Activated T-helper 2 cell treated with anti-CD3 and anti-CD28 coated beads, Interferon-gamma antibody, Interleukin-2, Interleukin-4, amounts not matched to agents 10 μg/mL and 5 μg/mL and 100 μg/mL, durations not matched to agents 14 hours and 24 hours and 36 hours (primary cell): ENCODE results near the gene LRFN5. TPM values are rescaled to one million over a fixed set of nuclear protein-coding genes. Genes with fewer than 3 reads are reported as not detected.
"Not testable (repeated sequence)": the region's sequence is repeated elsewhere in the genome, so short reads cannot be mapped to it uniquely, and the experiment has no call there.

ENCODE experiments used
- DNase-seq: peaks from one replicate; pipeline ENCODE4 v3.0.0; 2021; ENCODE audit warnings: low spot score
- H3K27ac Mint-ChIP-seq: one replicate; pipeline ENCODE4 v1.8.0; 2021; ENCODE audit warnings: mixed read lengths
- H3K27me3 Mint-ChIP-seq: one replicate; pipeline ENCODE4 v1.8.0; 2021; ENCODE audit warnings: low read depth, mixed read lengths
- H3K36me3 Mint-ChIP-seq: one replicate; pipeline ENCODE4 v1.8.0; 2021; ENCODE audit warnings: low read depth, mixed read lengths
- H3K4me1 Mint-ChIP-seq: one replicate; pipeline ENCODE4 v1.8.0; 2021; ENCODE audit warnings: low read depth, mixed read lengths
- H3K4me3 Mint-ChIP-seq: one replicate; pipeline ENCODE4 v1.8.0; 2021; ENCODE audit warnings: low read depth, mild to moderate bottlenecking, moderate library complexity, mixed read lengths
- H3K9me3 Mint-ChIP-seq: one replicate; pipeline ENCODE4 v1.8.0; 2021; ENCODE audit warnings: mixed read lengths
- intact Hi-C: fragments of 100-400 bp; cut with micrococcal nuclease; formaldehyde crosslinking; loops from one replicate; pipeline ENCODE4 v1.15.1; 2023
- total RNA-seq: library from RNA; stranded (reverse); gene quantifications from 2 replicates; pipeline ENCODE4 v1.2.3, GENCODE V29; 2022

Gene LRFN5
- total RNA-seq, 1 donor from 2014 or later: not detected

DNA sequence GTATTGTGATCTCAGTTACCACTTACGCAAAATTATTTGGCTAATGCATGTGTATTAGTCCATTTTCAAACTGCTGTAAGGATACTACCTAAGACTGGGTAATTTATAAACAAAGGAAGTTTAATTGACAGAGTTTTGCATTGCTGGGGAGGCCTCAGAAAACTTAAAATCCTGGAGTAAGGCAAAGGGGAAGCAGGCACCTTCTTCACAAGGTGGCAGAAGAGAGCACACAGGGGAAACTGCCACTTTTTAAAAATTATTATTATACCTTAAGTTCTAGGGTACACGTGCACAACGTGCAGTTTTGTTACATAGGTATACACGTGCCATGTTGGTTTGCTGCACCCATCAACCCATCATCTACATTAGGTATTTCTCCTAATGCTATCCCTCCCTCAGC lies 143.9 kb downstream of the LRFN5 start:
- not testable (repeated sequence) for H3K27me3 Mint-ChIP-seq, H3K36me3 Mint-ChIP-seq

DNA sequence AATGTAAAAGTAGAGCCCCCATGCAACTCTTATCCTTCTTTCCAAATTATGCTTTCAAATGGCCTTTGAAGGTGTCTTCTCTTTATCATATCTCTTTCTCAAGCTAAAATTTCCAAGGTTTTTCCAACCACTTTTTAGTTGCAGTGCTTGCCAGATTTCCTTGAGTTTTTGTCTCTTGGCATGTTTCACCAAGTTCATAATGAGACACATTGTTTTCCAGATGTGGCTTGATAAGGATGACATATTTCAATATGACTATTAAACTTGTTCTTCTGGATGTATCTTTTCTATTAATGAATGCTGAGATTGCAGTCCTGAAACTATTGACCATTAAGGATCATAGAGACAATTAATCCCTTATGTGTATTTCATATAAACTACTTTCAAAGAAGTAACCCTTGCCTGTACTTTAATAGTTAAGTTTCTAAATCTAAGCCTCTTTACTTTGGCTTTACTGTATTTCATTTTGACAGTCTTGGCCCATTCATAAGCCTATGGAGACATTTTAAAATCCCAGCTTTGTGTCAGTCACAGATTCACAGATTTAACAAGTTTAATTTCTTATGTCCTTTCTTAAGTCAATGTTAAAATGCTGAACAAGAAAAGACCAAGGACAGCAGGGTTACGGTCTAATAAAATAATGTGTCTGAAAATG lies 151.5 kb downstream of the LRFN5 start:
- intact Hi-C loops: no loop called here
- no peak overlapping the region for H3K4me3 Mint-ChIP-seq

More for the DNA sequence above, 143.9 kb downstream of the LRFN5 start:
- H3K4me1 Mint-ChIP-seq, DNase-seq, H3K9me3 Mint-ChIP-seq, H3K4me3 Mint-ChIP-seq, intact Hi-C loops, H3K27ac Mint-ChIP-seq: not testable (repeated sequence)

GRCh38 chr14:41761204-41761603 lies 154.5 kb downstream of the LRFN5 start:
- no peaks in the 10 kb centered on the region for H3K4me1 Mint-ChIP-seq
- H3K4me3 Mint-ChIP-seq: no peak overlapping the region
- H3K36me3 Mint-ChIP-seq: no peaks in the 10 kb centered on the region
- no peak for DNase-seq
- intact Hi-C loops: no loop called here
- peaks cover 9% of the 10 kb centered on the region for H3K9me3 Mint-ChIP-seq
- H3K27me3 Mint-ChIP-seq: no peaks in the 10 kb centered on the region
- H3K27ac Mint-ChIP-seq: no peak overlapping the region

More for the DNA sequence above, 151.5 kb downstream of the LRFN5 start:
- no peak for DNase-seq
- H3K36me3 Mint-ChIP-seq: no peaks in the 10 kb centered on the region
- H3K27me3 Mint-ChIP-seq: no peaks in the 10 kb centered on the region
- H3K9me3 Mint-ChIP-seq: peaks cover 16% of the 10 kb centered on the region
- H3K27ac Mint-ChIP-seq: no peak overlapping the region
- no peaks in the 10 kb centered on the region for H3K4me1 Mint-ChIP-seq

GRCh38 chr14:41766772-41767171 lies 160.1 kb downstream of the LRFN5 start:
- Mint-ChIP-seq H3K9me3 (no peaks in the 10 kb centered on the region), H3K27me3 (no peaks in the 10 kb centered on the region), H3K36me3 (no peaks in the 10 kb centered on the region), H3K4me3 (no peak overlapping the region), H3K27ac (no peak overlapping the region), H3K4me1 (no peaks in the 10 kb centered on the region)
- intact Hi-C loops: no loop called here
- no peak for DNase-seq

DNA sequence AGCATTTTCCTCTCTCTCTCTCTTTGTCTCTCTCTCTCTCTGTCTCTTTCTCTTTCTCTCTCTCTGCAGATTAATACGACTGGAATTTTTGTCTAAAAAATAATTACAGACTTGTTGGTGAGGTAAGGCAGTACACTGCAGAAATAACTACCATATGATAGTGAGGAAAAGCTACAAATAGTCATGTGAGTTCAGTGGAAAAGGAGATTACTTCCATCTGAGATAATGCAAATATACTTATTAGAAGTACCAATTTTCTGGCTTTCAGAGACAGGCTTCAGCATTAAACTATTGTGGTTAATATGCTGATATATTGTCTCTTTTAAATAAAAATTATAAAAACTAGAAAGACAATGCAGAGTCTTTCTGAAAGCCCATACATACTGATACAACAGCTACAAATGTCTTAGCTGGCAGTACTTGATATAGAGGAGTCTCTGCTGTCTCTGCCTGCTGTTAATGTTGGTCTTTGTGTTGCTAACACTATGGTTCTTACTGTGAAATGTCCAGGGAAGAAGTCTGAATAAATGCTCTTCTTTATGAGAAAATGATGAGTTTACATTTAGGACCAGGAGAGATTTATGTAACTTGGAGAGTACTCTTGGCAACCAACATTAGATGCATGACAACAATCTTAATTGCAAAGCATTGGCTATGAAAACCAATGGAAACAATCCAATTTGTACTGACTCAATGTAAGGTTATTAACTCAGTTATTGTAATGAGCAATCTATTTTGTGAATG lies 167.0 kb downstream of the LRFN5 start:
- peaks cover 3% of the 10 kb centered on the region for H3K9me3 Mint-ChIP-seq
- intact Hi-C loops: no loop called here
- no peaks in the 10 kb centered on the region for H3K27me3 Mint-ChIP-seq
- H3K4me3 Mint-ChIP-seq: no peak overlapping the region
- DNase-seq: no peak
- H3K4me1 Mint-ChIP-seq: no peaks in the 10 kb centered on the region
- H3K27ac Mint-ChIP-seq: no peak overlapping the region
- H3K36me3 Mint-ChIP-seq: no peaks in the 10 kb centered on the region

DNA sequence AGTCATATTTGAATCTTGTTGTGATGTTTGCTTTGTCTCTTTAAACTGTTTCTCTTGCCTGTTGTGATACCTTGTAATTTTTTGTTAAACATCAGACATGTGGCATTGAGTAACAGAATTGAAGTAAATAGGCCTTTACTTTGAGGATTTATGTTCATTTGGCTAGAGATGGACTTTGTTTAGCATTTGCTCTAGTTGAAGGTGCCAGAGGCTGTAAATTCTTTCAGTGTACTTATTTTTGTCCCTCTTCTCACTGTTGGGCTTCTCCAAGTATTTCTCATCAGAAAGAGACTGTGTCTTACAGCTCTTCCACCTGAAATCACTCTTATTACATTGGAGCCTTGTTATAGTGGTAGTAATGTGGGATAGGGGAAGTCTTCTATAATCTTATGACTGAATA lies 175.8 kb downstream of the LRFN5 start:
- Mint-ChIP-seq H3K4me3 (no peak overlapping the region), H3K36me3 (no peaks in the 10 kb centered on the region), H3K27me3 (no peaks in the 10 kb centered on the region), H3K9me3 (no peaks in the 10 kb centered on the region), H3K27ac (no peak overlapping the region), H3K4me1 (no peaks in the 10 kb centered on the region)
- no peak for DNase-seq
- intact Hi-C loops: no loop called here

DNA sequence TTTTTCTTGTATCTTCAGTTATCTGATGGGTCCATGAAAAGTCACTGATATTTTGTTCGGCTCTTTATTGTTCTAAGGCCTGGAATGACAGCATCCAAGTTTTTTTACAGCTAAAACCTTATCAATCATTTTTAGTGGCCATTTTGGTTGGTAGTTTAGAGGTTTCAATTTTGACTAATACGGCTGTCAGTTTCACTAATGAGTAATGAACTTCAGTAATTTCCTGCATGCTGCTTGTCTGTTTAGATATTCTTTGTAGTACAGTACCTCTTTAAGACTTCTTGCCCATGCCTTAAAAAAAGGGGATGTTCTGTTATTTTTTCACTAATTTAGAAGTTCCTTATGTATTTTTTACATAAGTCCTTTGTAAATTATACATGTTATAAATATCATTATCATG lies 176.7 kb downstream of the LRFN5 start:
- Mint-ChIP-seq H3K27me3 (no peaks in the 10 kb centered on the region), H3K27ac (no peak overlapping the region), H3K4me3 (no peak overlapping the region), H3K4me1 (no peaks in the 10 kb centered on the region), H3K9me3 (no peaks in the 10 kb centered on the region), H3K36me3 (no peaks in the 10 kb centered on the region)
- intact Hi-C loops: no loop called here
- no peak for DNase-seq

GRCh38 chr14:41785696-41786095 lies 179.0 kb downstream of the LRFN5 start:
- DNase-seq: no peak
- Mint-ChIP-seq H3K9me3 (no peaks in the 10 kb centered on the region), H3K4me1 (no peaks in the 10 kb centered on the region), H3K4me3 (no peak overlapping the region), H3K27me3 (no peaks in the 10 kb centered on the region), H3K36me3 (no peaks in the 10 kb centered on the region), H3K27ac (no peak overlapping the region)
- intact Hi-C loops: no loop called here

- Mint-ChIP-seq H3K36me3 (no peaks in the 10 kb centered on the region), H3K9me3 (no peaks in the 10 kb centered on the region), H3K4me3 (no peak overlapping the region), H3K27me3 (no peaks in the 10 kb centered on the region), H3K27ac (no peak overlapping the region), H3K4me1 (no peaks in the 10 kb centered on the region)
- intact Hi-C loops: no loop called here
- no peak for DNase-seq
Measured at GRCh38 chr14:41799817-41800216, 193.1 kb downstream of the LRFN5 start.

GRCh38 chr14:41805633-41806032 lies 199.0 kb downstream of the LRFN5 start:
- Mint-ChIP-seq H3K4me1 (no peaks in the 10 kb centered on the region), H3K27ac (no peak overlapping the region), H3K36me3 (no peaks in the 10 kb centered on the region), H3K9me3 (peaks cover 4% of the 10 kb centered on the region), H3K4me3 (no peak overlapping the region), H3K27me3 (no peaks in the 10 kb centered on the region)
- no peak for DNase-seq
- intact Hi-C loops: no loop called here

GRCh38 chr14:41806366-41806975 lies 199.8 kb downstream of the LRFN5 start:
- no peak overlapping the region for H3K4me3 Mint-ChIP-seq
- no peak for DNase-seq
- H3K9me3 Mint-ChIP-seq: peaks cover 4% of the 10 kb centered on the region
- H3K27me3 Mint-ChIP-seq: no peaks in the 10 kb centered on the region
- H3K27ac Mint-ChIP-seq: no peak overlapping the region
- no peaks in the 10 kb centered on the region for H3K4me1 Mint-ChIP-seq
- intact Hi-C loops: no loop called here
- no peaks in the 10 kb centered on the region for H3K36me3 Mint-ChIP-seq

GRCh38 chr14:41810362-41810761 lies 203.7 kb downstream of the LRFN5 start:
- DNase-seq: no peak
- H3K9me3 Mint-ChIP-seq: peaks cover 10% of the 10 kb centered on the region
- no peak overlapping the region for H3K27ac Mint-ChIP-seq
- H3K4me1 Mint-ChIP-seq: no peaks in the 10 kb centered on the region
- H3K36me3 Mint-ChIP-seq: no peaks in the 10 kb centered on the region
- intact Hi-C loops: no loop called here
- no peak overlapping the region for H3K4me3 Mint-ChIP-seq
- no peaks in the 10 kb centered on the region for H3K27me3 Mint-ChIP-seq

GRCh38 chr14:41817626-41818025 lies 210.9 kb downstream of the LRFN5 start:
- H3K9me3 Mint-ChIP-seq: peaks cover 16% of the 10 kb centered on the region
- no peak overlapping the region for H3K4me3 Mint-ChIP-seq
- no peak for DNase-seq
- no peaks in the 10 kb centered on the region for H3K36me3 Mint-ChIP-seq
- H3K4me1 Mint-ChIP-seq: no peaks in the 10 kb centered on the region
- no peak overlapping the region for H3K27ac Mint-ChIP-seq
- H3K27me3 Mint-ChIP-seq: no peaks in the 10 kb centered on the region
- intact Hi-C loops: no loop called here
